ENCODE data around the gene TMC2.
"Not testable (repeated sequence)": the region's sequence is repeated elsewhere in the genome, so short reads cannot be mapped to it uniquely, and the experiment has no call there.

TMC2 gene

GRCh38 chr20:2518558-2518957 is 17.8 kb upstream of the TMC2 start:
- DNase-seq (ENCODE audit: insufficient read length) (no peak), FAIRE-seq (no peak)
- no peak for TF ChIP-seq POLR2A (IDR thresholded peaks at IDR 0.05; ENCODE audit: low read depth, low read length)
- TF ChIP-seq TAF1 (IDR thresholded peaks at IDR 0.05; ENCODE audit: borderline replicate concordance, low read depth, low read length), result no peak
- no peak for TF ChIP-seq POLR2AphosphoS5 (IDR thresholded peaks at IDR 0.05; ENCODE audit: low read depth, low read length)

- DNase-seq (ENCODE audit: insufficient read length) (no peak), FAIRE-seq (no peak)
- no peak for TF ChIP-seq POLR2AphosphoS5 (IDR thresholded peaks at IDR 0.05; ENCODE audit: low read depth, low read length)
- no peak for TF ChIP-seq POLR2A (IDR thresholded peaks at IDR 0.05; ENCODE audit: low read depth, low read length)
- TF ChIP-seq TAF1 (IDR thresholded peaks at IDR 0.05; ENCODE audit: borderline replicate concordance, low read depth, low read length), result no peak
These were observed 17.1 kb upstream of the TMC2 start for GRCh38 chr20:2519115-2519809.

GRCh38 chr20:2520617-2521016 is 15.8 kb upstream of the TMC2 start:
- no peak for TF ChIP-seq POLR2A (IDR thresholded peaks at IDR 0.05; ENCODE audit: low read depth, low read length)
- TF ChIP-seq TAF1 (IDR thresholded peaks at IDR 0.05; ENCODE audit: borderline replicate concordance, low read depth, low read length), result no peak
- TF ChIP-seq POLR2AphosphoS5 (IDR thresholded peaks at IDR 0.05; ENCODE audit: low read depth, low read length), result no peak
- DNase-seq (ENCODE audit: insufficient read length) (no peak), FAIRE-seq (no peak)

GRCh38 chr20:2521369-2522305 is 14.7 kb upstream of the TMC2 start:
- FAIRE-seq, result peak; percentile 27
- DNase-seq (ENCODE audit: insufficient read length), result no peak
- no peak for TF ChIP-seq TAF1 (IDR thresholded peaks at IDR 0.05; ENCODE audit: borderline replicate concordance, low read depth, low read length)
- TF ChIP-seq POLR2A (IDR thresholded peaks at IDR 0.05; ENCODE audit: low read depth, low read length), result no peak
- TF ChIP-seq POLR2AphosphoS5 (IDR thresholded peaks at IDR 0.05; ENCODE audit: low read depth, low read length), result no peak

- not testable (repeated sequence) for FAIRE-seq; DNase-seq (ENCODE audit: insufficient read length)
These were observed 13.4 kb upstream of the TMC2 start for GRCh38 chr20:2522826-2523429.

GRCh38 chr20:2523919-2524708 is 12.3 kb upstream of the TMC2 start:
- peak; percentile 82 for FAIRE-seq
- no peak for TF ChIP-seq POLR2AphosphoS5 (IDR thresholded peaks at IDR 0.05; ENCODE audit: low read depth, low read length)
- TF ChIP-seq TAF1 (IDR thresholded peaks at IDR 0.05; ENCODE audit: borderline replicate concordance, low read depth, low read length), result peak; percentile 31; the same call in 1 of the 2 replicates
- peak; percentile 53; the same call in 1 of the 2 replicates for TF ChIP-seq POLR2A (IDR thresholded peaks at IDR 0.05; ENCODE audit: low read depth, low read length)
- DNase-seq (ENCODE audit: insufficient read length), result peak; percentile 82

GRCh38 chr20:2524709-2525506 is 11.5 kb upstream of the TMC2 start:
- DNase-seq (ENCODE audit: insufficient read length) (no peak), FAIRE-seq (peak; percentile 50)
- TF ChIP-seq POLR2A (IDR thresholded peaks at IDR 0.05; ENCODE audit: low read depth, low read length), result no peak
- TF ChIP-seq POLR2AphosphoS5 (IDR thresholded peaks at IDR 0.05; ENCODE audit: low read depth, low read length), result no peak
- TF ChIP-seq TAF1 (IDR thresholded peaks at IDR 0.05; ENCODE audit: borderline replicate concordance, low read depth, low read length), result no peak

- FAIRE-seq; DNase-seq (ENCODE audit: insufficient read length): not testable (repeated sequence)
These were observed 10.2 kb upstream of the TMC2 start for GRCh38 chr20:2526218-2526583.

- FAIRE-seq (no peak), DNase-seq (ENCODE audit: insufficient read length) (no peak)
- TF ChIP-seq POLR2AphosphoS5 (IDR thresholded peaks at IDR 0.05; ENCODE audit: low read depth, low read length) (no peak), TAF1 (IDR thresholded peaks at IDR 0.05; ENCODE audit: borderline replicate concordance, low read depth, low read length) (no peak), POLR2A (IDR thresholded peaks at IDR 0.05; ENCODE audit: low read depth, low read length) (no peak)
These were observed 8.6 kb upstream of the TMC2 start for GRCh38 chr20:2527762-2528161.

- DNase-seq (ENCODE audit: insufficient read length) (no peak), FAIRE-seq (no peak)
- no peak for TF ChIP-seq POLR2A (IDR thresholded peaks at IDR 0.05; ENCODE audit: low read depth, low read length)
- no peak for TF ChIP-seq POLR2AphosphoS5 (IDR thresholded peaks at IDR 0.05; ENCODE audit: low read depth, low read length)
- TF ChIP-seq TAF1 (IDR thresholded peaks at IDR 0.05; ENCODE audit: borderline replicate concordance, low read depth, low read length), result no peak
These were observed 7.6 kb upstream of the TMC2 start for GRCh38 chr20:2528671-2529271.
